NCI-H748 (cell line): ENCODE data around the gene CLSTN2.

Experiments used
- DNase-seq: peaks from one replicate; lab custom pipeline; 2025; ENCODE audit not compliant: unreplicated experiment; lab: John Stamatoyannopoulos, UW

CLSTN2 gene

GRCh38 chr3:140268610-140269009 is 333.6 kb downstream of the CLSTN2 start:
- DNase-seq: no peak

GRCh38 chr3:140270329-140270728 is 335.3 kb downstream of the CLSTN2 start:
- no peak for DNase-seq

GRCh38 chr3:140273542-140274195 is 338.7 kb downstream of the CLSTN2 start:
- no peak for DNase-seq

- DNase-seq: no peak
Observed at GRCh38 chr3:140274429-140274828, 339.4 kb downstream of the CLSTN2 start.

GRCh38 chr3:140276703-140277102 is 341.7 kb downstream of the CLSTN2 start:
- DNase-seq: no peak

- no peak for DNase-seq
Observed at GRCh38 chr3:140277886-140278285, 342.9 kb downstream of the CLSTN2 start.

- DNase-seq: no peak
Observed at GRCh38 chr3:140284372-140284771, 349.4 kb downstream of the CLSTN2 start.

- peak; percentile 29 for DNase-seq
Observed at GRCh38 chr3:140285380-140285779, 350.4 kb downstream of the CLSTN2 start.

GRCh38 chr3:140288595-140288994 is 353.6 kb downstream of the CLSTN2 start:
- DNase-seq: no peak

GRCh38 chr3:140290105-140290504 is 355.1 kb downstream of the CLSTN2 start:
- DNase-seq: no peak

GRCh38 chr3:140292170-140292569 is 357.2 kb downstream of the CLSTN2 start:
- no peak for DNase-seq

GRCh38 chr3:140292684-140293083 is 357.7 kb downstream of the CLSTN2 start:
- DNase-seq: no peak

GRCh38 chr3:140294058-140294457 is 359.1 kb downstream of the CLSTN2 start:
- DNase-seq: no peak

GRCh38 chr3:140296796-140297352 is 361.9 kb downstream of the CLSTN2 start:
- DNase-seq: no peak

GRCh38 chr3:140298043-140298442 is 363.1 kb downstream of the CLSTN2 start:
- no peak for DNase-seq

- DNase-seq: no peak
Observed at GRCh38 chr3:140298569-140299070, 363.6 kb downstream of the CLSTN2 start.

GRCh38 chr3:140303875-140304274 is 368.9 kb downstream of the CLSTN2 start:
- no peak for DNase-seq

GRCh38 chr3:140308535-140308934 is 373.6 kb downstream of the CLSTN2 start:
- no peak for DNase-seq

- no peak for DNase-seq
Observed at GRCh38 chr3:140311428-140311827, 376.4 kb downstream of the CLSTN2 start.

- no peak for DNase-seq
Observed at GRCh38 chr3:140315955-140316354, 381.0 kb downstream of the CLSTN2 start.

GRCh38 chr3:140316466-140316865 is 381.5 kb downstream of the CLSTN2 start:
- no peak for DNase-seq

- DNase-seq: no peak
Observed at GRCh38 chr3:140316868-140317400, 381.9 kb downstream of the CLSTN2 start.

- DNase-seq: peak; percentile 4
Observed at GRCh38 chr3:140319739-140320138, 384.8 kb downstream of the CLSTN2 start.
